HepG2 (cell line): Measurements from ENCODE around the gene DNMT3B. TPM values are rescaled to one million over a fixed set of nuclear protein-coding genes. Genes with fewer than 3 reads are reported as not detected.

Experiments used
- ATF5 ChIP-seq: sonication (generic); formaldehyde crosslinking; IDR thresholded peaks from 2 replicates; pipeline ENCODE4 v1.4.0; 2020; ENCODE audit warnings: mild to moderate bottlenecking, low read depth, missing genetic modification reagents
- BRCA1 ChIP-seq: sonication (generic); formaldehyde crosslinking; IDR thresholded peaks from 2 replicates; pipeline ENCODE4 v1.4.0; 2020; ENCODE audit warnings: missing genetic modification reagents
- CENPX ChIP-seq: sonication (generic); formaldehyde crosslinking; IDR thresholded peaks from 2 replicates; pipeline ENCODE4 v1.9.0; 2021; ENCODE audit warnings: mild to moderate bottlenecking, missing genetic modification reagents, moderate library complexity
- CERS6 ChIP-seq: sonication (generic); formaldehyde crosslinking; IDR thresholded peaks from 2 replicates; pipeline ENCODE4 v1.5.0; 2020; ENCODE audit warnings: missing genetic modification reagents
- FOXA1 ChIP-seq, 2 experiments: fragments of 450-650 bp in 1 of 2; sonication (generic) in 1 of 2; formaldehyde crosslinking in 1 of 2; IDR thresholded peaks; 2 replicates each; pipeline versions ENCODE4 v1.4.0 to v1.6.1; 2016 to 2020; ENCODE audit warnings: missing genetic modification reagents in 1 of 2
- FOXA3 ChIP-seq: IDR thresholded peaks from 2 replicates; pipeline ENCODE4 v1.6.1; 2016; ENCODE audit warnings: missing genetic modification reagents, missing compliant biosample characterization
- GTF2F1 ChIP-seq: fragments of 150-350 bp; IDR thresholded peaks from 2 replicates; pipeline ENCODE4 v1.6.1; 2014; ENCODE audit warnings: low read length
- HES4 ChIP-seq: sonication (generic); formaldehyde crosslinking; IDR thresholded peaks from 2 replicates; pipeline ENCODE4 v1.9.0; 2021; ENCODE audit warnings: mild to moderate bottlenecking, missing genetic modification reagents, borderline replicate concordance
- HMG20A ChIP-seq: IDR thresholded peaks from 2 replicates; pipeline ENCODE4 v1.6.1; 2016; ENCODE audit warnings: borderline replicate concordance
- HOXA5 ChIP-seq: sonication (generic); formaldehyde crosslinking; IDR thresholded peaks from 2 replicates; pipeline ENCODE4 v1.4.0; 2020; ENCODE audit warnings: missing genetic modification reagents
- KDM1A ChIP-seq: IDR thresholded peaks from 2 replicates; pipeline ENCODE4 v1.6.1; 2016; ENCODE audit warnings: missing compliant biosample characterization
- KLF9 ChIP-seq: IDR thresholded peaks from 2 replicates; pipeline ENCODE4 v1.6.1; 2016; ENCODE audit warnings: low read depth
- MIER3 ChIP-seq: IDR thresholded peaks from 2 replicates; pipeline ENCODE4 v1.6.1; 2016; ENCODE audit warnings: missing compliant biosample characterization, borderline replicate concordance
- MLX ChIP-seq: IDR thresholded peaks from 2 replicates; pipeline ENCODE4 v1.6.1; 2016
- MTF2 ChIP-seq: sonication (generic); formaldehyde crosslinking; IDR thresholded peaks from 2 replicates; pipeline ENCODE4 v1.5.0; 2020; ENCODE audit warnings: missing genetic modification reagents, borderline replicate concordance
- POLR2G ChIP-seq: fragments of 200-400 bp; formaldehyde crosslinking; IDR thresholded peaks from 2 replicates; pipeline ENCODE4 v1.6.1; 2018; ENCODE audit warnings: mild to moderate bottlenecking, low read depth, low read length, moderate library complexity
- PRPF4 ChIP-seq: fragments of 200-400 bp; formaldehyde crosslinking; IDR thresholded peaks from 2 replicates; pipeline ENCODE4 v1.6.1; 2016; ENCODE audit warnings: low read length, low read depth; ENCODE audit not compliant: poor library complexity, severe bottlenecking
- TGIF2 ChIP-seq: IDR thresholded peaks from 2 replicates; pipeline ENCODE4 v1.6.1; 2016; ENCODE audit warnings: control low read depth, missing compliant biosample characterization
- ZFP37 ChIP-seq: sonication (generic); formaldehyde crosslinking; IDR thresholded peaks from 2 replicates; pipeline ENCODE4 v1.4.0; 2020; ENCODE audit warnings: missing genetic modification reagents, borderline replicate concordance
- ZFP90 ChIP-seq: sonication (generic); formaldehyde crosslinking; IDR thresholded peaks from 2 replicates; pipeline ENCODE4 v1.8.0; 2022; ENCODE audit warnings: missing genetic modification reagents, mild to moderate bottlenecking, inconsistent platforms, borderline replicate concordance
- ZNF101 ChIP-seq: sonication (generic); formaldehyde crosslinking; IDR thresholded peaks from 2 replicates; pipeline ENCODE4 v1.4.0; 2020; ENCODE audit warnings: mild to moderate bottlenecking, low read depth, missing genetic modification reagents, borderline replicate concordance
- ZNF337 ChIP-seq: sonication (generic); formaldehyde crosslinking; IDR thresholded peaks from 2 replicates; pipeline ENCODE4 v1.5.1; 2020; ENCODE audit warnings: missing genetic modification reagents, low read depth, mild to moderate bottlenecking, borderline replicate concordance
- ZNF569 ChIP-seq: sonication (generic); formaldehyde crosslinking; IDR thresholded peaks from 2 replicates; pipeline ENCODE4 v1.5.0; 2020; ENCODE audit warnings: mild to moderate bottlenecking, missing genetic modification reagents, moderate library complexity, borderline replicate concordance
- ZNF572 ChIP-seq: sonication (generic); formaldehyde crosslinking; IDR thresholded peaks from 2 replicates; pipeline ENCODE4 v1.5.1; 2020; ENCODE audit warnings: mild to moderate bottlenecking, missing genetic modification reagents
- ZNF704 ChIP-seq: sonication (generic); formaldehyde crosslinking; IDR thresholded peaks from 2 replicates; pipeline ENCODE4 v1.8.1; 2023; ENCODE audit warnings: mild to moderate bottlenecking, inconsistent platforms, moderate library complexity, missing genetic modification reagents, borderline replicate concordance
- ZNF737 ChIP-seq: sonication (generic); formaldehyde crosslinking; IDR thresholded peaks from 2 replicates; pipeline ENCODE4 v1.5.0; 2020; ENCODE audit warnings: missing genetic modification reagents, mild to moderate bottlenecking, borderline replicate concordance
- ZNF75D ChIP-seq: sonication (generic); formaldehyde crosslinking; IDR thresholded peaks from 2 replicates; pipeline ENCODE4 v1.8.1; 2023; ENCODE audit warnings: missing genetic modification reagents, mild to moderate bottlenecking, borderline replicate concordance
- polyA plus RNA-seq, 8 experiments: library from polyadenylated mRNA; depleted of rRNA in 3 of 8; stranded (reverse) in 7 of 8; unstranded in 1 of 8; fragments of >200 nt; fragmentation: Illumina TruSeq in 4 of 8; extraction: Trizol in 4 of 8; gene quantifications; 2 replicates each; pipeline versions ENCODE4 v1.2.1 to v1.2.3, GENCODE V29; 2011 to 2016; ENCODE audit warnings: low read depth in 4 of 8, missing spikeins in 1 of 8, mixed read lengths in 1 of 8; ENCODE audit not compliant: insufficient read depth in 1 of 8
- total RNA-seq, 5 experiments: library from RNA; depleted of rRNA; stranded (reverse); fragments of >200 nt; fragmentation: Illumina TruSeq; extraction: Trizol; gene quantifications; 2 replicates each; pipeline ENCODE4 v1.2.3, GENCODE V29; 2016; ENCODE audit warnings: low read depth in 1 of 5

DNMT3B gene
- total and polyA plus RNA-seq, 2 of the 13 experiments (the other 11 are each of a cell fraction or from before 2014, with no cell fraction given), result 3.8 to 13.9 TPM

- no peak for TF ChIP-seq KLF9 (CRISPR knock-in tag)
- TF ChIP-seq CENPX (CRISPR knock-in tag), result no peak
- TF ChIP-seq ZNF337, result no peak
- no peak for TF ChIP-seq MTF2 (CRISPR knock-in tag)
- no peak for TF ChIP-seq GTF2F1
- no peak for TF ChIP-seq HMG20A (CRISPR knock-in tag)
- TF ChIP-seq MIER3 (CRISPR knock-in tag), result no peak
- TF ChIP-seq ZFP37 (CRISPR knock-in tag), result no peak; the same call in 1 of the 2 replicates
- no peak for TF ChIP-seq ATF5 (CRISPR knock-in tag)
- no peak for TF ChIP-seq CERS6 (CRISPR knock-in tag)
- 0 out of 2 replicates have a peak, but pooled peaks have one; percentile 17 for TF ChIP-seq ZFP90
- TF ChIP-seq ZNF704, result 0 out of 2 replicates have a peak, but pooled peaks have one; percentile 51
- 0 out of 2 replicates have a peak, but pooled peaks have one; percentile 8 for TF ChIP-seq BRCA1 (CRISPR knock-in tag)
- no peak for TF ChIP-seq ZNF569 (CRISPR knock-in tag)
- TF ChIP-seq ZNF572, result no peak
- TF ChIP-seq FOXA3 (CRISPR knock-in tag), result no peak
- TF ChIP-seq TGIF2 (CRISPR knock-in tag), result peak; percentile 70; the same call in 1 of the 2 replicates
- TF ChIP-seq ZNF101 (CRISPR knock-in tag), result 0 out of 2 replicates have a peak, but pooled peaks have one; percentile 10
- TF ChIP-seq PRPF4, result no peak
- peak; percentile 38; the same call in 1 of the 2 replicates for TF ChIP-seq POLR2G
- peak; percentile 36; the same call in 1 of the 2 replicates for TF ChIP-seq KDM1A
- no peak for TF ChIP-seq ZNF737 (CRISPR knock-in tag)
- peak; percentile 95 for TF ChIP-seq HES4 (CRISPR knock-in tag)
- TF ChIP-seq HOXA5 (CRISPR knock-in tag), result no peak
- TF ChIP-seq MLX (CRISPR knock-in tag), result no peak
- TF ChIP-seq FOXA1 (IDR thresholded peaks at IDR 0.05), result no peak
- peak; percentile 21; the same call in 1 of the 2 replicates for TF ChIP-seq FOXA1 (CRISPR knock-in tag; IDR thresholded peaks at IDR 0.05)
- TF ChIP-seq ZNF75D (CRISPR knock-in tag), result no peak
Measured at GRCh38 chr20:32761831-32762753, at the start of gene DNMT3B (continued).
